Neural progenitor cell (in vitro differentiated cells): ENCODE results near the gene G6PD.

Source experiments
- EZH2 ChIP-seq: fragments of 200-600 bp; sonication (generic); IDR thresholded peaks from 2 replicates; pipeline ENCODE4 v1.6.1; 2017; ENCODE audit warnings: antibody characterized with exemption, mild to moderate bottlenecking, moderate library complexity
- EZH2phosphoT487 ChIP-seq: fragments of 200-600 bp; sonication (generic); IDR thresholded peaks from 2 replicates; pipeline ENCODE4 v1.6.1; 2017; ENCODE audit warnings: antibody characterized with exemption
- TF ChIP-seq, protein P1 (sequence below): fragments of 200-600 bp; sonication (generic); IDR thresholded peaks from 2 replicates; pipeline ENCODE4 v1.5.1; 2017; ENCODE audit warnings: antibody characterized with exemption, mild to moderate bottlenecking

DNA sequence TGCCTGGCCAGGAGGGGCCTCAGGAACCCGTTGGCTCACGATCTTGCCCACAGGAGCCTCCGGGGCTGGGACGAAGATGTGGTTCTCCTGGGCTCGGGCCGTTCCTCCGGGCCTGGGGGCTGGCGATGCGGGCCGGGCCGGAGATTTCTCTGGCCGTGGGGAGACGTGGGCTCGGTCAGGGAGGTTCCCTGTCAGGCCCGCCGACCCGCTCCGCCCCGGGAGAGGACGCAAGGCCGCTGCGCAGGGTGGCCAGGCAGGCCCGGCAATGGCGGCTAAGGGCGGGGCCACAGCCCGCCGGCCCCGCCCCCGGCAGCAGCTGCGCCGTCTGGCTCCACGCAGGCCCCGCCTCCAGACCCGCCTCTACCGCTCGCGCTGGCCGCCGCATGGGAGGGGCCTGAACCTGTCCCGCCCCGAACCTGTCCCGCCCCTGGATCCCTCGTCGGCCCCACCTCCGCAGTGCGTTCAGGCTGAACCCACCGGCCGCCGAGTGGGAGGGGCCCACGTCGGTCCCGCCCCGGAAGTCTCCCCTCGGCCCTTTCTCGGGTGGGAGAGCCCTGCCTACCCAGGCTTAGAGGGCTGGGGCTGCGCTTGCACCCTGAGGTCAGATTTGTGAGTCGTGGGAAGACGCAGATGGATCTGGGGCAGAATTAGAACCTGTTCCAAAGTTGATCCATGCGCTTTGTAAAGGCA, 30.5 kb downstream of the G6PD start, which contains the start of gene FAM3A:
- TF ChIP-seq, protein P1, sequence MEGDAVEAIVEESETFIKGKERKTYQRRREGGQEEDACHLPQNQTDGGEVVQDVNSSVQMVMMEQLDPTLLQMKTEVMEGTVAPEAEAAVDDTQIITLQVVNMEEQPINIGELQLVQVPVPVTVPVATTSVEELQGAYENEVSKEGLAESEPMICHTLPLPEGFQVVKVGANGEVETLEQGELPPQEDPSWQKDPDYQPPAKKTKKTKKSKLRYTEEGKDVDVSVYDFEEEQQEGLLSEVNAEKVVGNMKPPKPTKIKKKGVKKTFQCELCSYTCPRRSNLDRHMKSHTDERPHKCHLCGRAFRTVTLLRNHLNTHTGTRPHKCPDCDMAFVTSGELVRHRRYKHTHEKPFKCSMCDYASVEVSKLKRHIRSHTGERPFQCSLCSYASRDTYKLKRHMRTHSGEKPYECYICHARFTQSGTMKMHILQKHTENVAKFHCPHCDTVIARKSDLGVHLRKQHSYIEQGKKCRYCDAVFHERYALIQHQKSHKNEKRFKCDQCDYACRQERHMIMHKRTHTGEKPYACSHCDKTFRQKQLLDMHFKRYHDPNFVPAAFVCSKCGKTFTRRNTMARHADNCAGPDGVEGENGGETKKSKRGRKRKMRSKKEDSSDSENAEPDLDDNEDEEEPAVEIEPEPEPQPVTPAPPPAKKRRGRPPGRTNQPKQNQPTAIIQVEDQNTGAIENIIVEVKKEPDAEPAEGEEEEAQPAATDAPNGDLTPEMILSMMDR: no peak
- TF ChIP-seq EZH2 (no peak), EZH2phosphoT487 (no peak)
